Retinal pigment epithelial cell (primary cell): ENCODE results near the gene FGG.
A peak's percentile ranks its signal among the peaks of the same experiment; 100 is the strongest.

Source experiments
- DNase-seq: peaks from one replicate; pipeline ENCODE4 v3.0.0-alpha.2; 2010; ENCODE audit warnings: low read depth
- H3K4me3 ChIP-seq: 2 replicates; pipeline ENCODE4 v1.5.1; 2011; ENCODE audit warnings: mild to moderate bottlenecking, low read length, control low read depth, moderate library complexity
- TF ChIP-seq, protein P1 (sequence below): conservative IDR thresholded peaks from 2 replicates; pipeline ENCODE4 v1.5.1; 2011; ENCODE audit warnings: low read depth, low read length, control low read depth, inconsistent platforms

FGG gene

DNA sequence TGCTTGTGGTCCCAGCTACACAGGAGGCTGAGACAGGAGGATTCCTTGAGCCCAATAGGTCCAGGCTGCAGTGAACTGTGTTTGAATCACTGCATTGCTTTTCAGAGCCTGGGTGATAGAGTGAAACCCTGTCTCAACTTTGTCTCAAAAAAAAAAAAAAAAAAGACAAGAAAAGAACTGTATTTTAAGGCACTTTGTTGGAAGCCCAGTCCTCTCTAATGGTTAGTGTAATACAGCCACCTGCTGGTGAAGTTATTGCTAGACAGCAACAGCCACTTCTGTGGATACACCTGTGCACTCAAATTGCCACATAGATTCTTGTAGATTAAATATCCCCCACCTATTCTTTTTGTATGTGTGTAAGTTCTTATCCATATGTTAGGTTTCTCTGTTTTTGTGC is 10.1 kb upstream of the FGG start:
- TF ChIP-seq, protein P1, sequence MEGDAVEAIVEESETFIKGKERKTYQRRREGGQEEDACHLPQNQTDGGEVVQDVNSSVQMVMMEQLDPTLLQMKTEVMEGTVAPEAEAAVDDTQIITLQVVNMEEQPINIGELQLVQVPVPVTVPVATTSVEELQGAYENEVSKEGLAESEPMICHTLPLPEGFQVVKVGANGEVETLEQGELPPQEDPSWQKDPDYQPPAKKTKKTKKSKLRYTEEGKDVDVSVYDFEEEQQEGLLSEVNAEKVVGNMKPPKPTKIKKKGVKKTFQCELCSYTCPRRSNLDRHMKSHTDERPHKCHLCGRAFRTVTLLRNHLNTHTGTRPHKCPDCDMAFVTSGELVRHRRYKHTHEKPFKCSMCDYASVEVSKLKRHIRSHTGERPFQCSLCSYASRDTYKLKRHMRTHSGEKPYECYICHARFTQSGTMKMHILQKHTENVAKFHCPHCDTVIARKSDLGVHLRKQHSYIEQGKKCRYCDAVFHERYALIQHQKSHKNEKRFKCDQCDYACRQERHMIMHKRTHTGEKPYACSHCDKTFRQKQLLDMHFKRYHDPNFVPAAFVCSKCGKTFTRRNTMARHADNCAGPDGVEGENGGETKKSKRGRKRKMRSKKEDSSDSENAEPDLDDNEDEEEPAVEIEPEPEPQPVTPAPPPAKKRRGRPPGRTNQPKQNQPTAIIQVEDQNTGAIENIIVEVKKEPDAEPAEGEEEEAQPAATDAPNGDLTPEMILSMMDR = peak; percentile 74
- peak; percentile 28 for DNase-seq

DNA sequence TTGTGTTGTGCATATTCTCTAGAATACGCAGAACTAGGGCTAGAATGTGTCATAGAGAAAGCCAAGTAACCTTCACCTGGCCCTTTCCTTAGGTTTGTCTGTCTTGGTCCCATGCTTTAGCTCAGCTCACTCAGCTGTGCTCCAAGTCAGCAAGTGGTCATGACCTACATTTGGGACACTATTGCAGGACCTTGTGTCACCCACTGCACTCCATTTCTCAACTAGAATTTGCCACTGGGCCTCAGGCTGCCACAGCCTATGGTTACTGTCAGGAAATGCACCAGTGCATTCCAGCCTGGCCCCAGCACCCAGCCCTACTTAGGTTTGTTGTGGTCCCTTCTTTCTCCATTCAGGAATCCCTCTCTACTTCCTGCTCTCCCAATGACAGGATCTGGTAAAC is 7.7 kb upstream of the FGG start:
- no peak for DNase-seq
- TF ChIP-seq, protein P1 = no peak
- H3K4me3 ChIP-seq = no peak overlapping the region

More for the DNA sequence above, 10.1 kb upstream of the FGG start:
- no peak overlapping the region for H3K4me3 ChIP-seq

DNA sequence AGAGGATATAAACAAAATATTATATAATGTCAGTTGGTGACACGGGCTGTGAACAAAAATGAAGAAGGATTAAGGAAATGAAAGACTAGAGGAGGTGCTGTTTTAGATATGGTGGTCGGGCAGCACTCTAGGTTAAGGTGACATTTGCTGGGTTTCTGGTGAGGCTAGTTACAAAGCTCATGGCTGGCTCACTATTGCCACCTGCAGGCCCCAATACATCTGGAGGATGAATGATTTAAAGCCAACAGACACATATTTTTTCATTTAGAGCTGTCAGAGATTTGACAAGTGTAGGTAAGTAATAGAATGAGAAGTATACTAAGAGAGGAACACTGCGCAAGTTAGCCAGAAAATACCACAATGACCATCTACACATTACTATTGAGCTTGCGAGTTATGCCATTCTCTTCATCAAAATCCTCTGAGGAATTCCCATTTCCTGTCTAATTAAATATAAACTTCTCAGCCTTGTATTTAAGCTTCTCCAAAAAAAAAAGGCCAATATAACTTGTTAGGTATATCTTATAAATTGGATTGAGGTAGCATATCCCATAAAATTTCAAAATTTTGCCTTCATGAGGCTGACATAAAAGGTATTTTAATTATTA is 6.4 kb upstream of the FGG start:
- DNase-seq = no peak
- TF ChIP-seq, protein P1 = peak; percentile 84
- no peak overlapping the region for H3K4me3 ChIP-seq

DNA sequence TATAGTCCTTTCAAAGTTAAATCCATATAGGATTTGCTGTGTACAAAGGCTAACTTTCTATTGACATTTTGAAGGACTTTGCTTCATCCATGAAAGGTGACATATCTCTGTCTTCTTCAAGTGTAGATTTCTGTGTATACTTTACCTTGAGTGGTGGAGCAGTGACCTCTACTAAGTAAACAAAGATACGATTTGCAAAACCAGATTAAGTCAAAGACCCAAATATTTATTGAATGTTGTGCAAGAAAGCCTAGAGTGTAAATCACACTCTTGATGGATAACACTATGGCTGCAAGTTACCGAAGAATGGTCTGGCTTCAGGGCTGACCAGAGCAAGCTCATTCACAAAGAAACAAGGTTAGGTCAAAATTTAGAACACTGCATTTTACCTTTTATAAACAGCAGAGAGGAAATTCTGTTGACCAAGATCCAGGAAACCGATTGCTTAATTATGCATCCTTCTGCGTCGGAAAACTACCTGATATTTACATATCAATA is 5.4 kb upstream of the FGG start:
- H3K4me3 ChIP-seq = no peak overlapping the region
- no peak for DNase-seq
- TF ChIP-seq, protein P1 = no peak

DNA sequence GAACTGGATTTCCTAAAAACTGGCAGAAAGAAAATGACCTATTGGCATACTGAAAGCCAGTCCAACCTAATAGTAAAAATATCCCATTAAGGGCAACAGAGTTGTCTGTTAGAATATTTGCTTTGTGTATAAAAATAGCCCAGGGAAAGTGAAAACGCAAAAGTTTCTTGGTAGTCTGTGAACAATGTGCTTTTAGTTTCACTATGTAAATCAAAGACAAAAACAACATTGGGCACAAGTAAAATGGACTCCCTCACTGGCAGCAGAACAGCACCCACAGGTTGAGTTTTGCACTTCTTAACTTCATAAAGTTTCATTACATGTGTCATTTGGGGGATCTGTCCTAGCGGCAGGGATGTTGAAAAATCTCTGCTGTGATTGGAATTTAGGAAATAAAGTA is 4.3 kb upstream of the FGG start:
- no peak for DNase-seq
- H3K4me3 ChIP-seq = no peak overlapping the region
- TF ChIP-seq, protein P1 = no peak

DNA sequence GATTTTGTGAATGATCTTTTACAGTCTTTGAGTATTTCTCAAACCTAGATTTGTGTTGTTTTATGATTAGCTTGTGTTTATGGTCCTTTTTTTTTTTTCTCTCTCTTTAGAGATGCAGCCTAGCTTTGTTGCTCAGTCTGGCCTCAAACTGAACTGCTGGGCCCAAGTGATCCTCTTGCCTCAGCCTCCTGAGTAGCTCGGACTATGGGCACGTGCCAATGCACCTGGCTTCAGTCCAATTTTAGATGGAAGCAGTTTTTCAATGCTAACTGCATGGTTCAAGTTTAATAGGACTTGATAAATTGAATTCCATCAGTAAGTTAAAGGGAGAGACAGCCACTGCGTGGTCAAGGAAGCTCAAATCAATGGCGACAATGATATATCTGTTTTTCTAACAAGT is 3.8 kb upstream of the FGG start:
- no peak overlapping the region for H3K4me3 ChIP-seq
- TF ChIP-seq, protein P1 = no peak
- DNase-seq = no peak

DNA sequence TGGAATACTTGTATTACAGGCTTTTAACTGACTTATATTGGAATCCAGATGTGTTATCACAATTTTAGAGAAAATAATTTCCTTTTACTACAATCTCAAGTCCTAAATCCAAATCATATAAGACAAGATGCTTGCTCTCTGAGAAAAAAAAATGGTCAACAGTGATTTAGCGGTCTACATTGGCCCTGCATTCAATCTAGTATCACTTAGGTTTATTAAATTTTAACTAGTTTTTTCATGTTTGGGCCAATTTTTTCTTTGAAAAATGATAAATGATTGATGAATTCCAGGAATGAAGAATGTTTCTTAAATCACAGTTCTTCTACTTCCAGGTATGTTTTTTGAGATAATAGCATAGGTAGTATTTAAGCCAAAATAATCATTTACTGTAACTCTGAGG is 2.8 kb upstream of the FGG start:
- no peak overlapping the region for H3K4me3 ChIP-seq
- TF ChIP-seq, protein P1 = no peak
- no peak for DNase-seq
